GM21447 (cell line): ENCODE data around the gene KCTD15.

Source experiments
- ATAC-seq: cut with Tn5 transposase; IDR thresholded peaks from one replicate; pipeline ENCODE4 v1.9.1; 2021; ENCODE audit not compliant: unreplicated experiment

Gene KCTD15

GRCh38 chr19:33771384-33772101, 25.1 kb upstream of the KCTD15 start:
- ATAC-seq = no peak

DNA sequence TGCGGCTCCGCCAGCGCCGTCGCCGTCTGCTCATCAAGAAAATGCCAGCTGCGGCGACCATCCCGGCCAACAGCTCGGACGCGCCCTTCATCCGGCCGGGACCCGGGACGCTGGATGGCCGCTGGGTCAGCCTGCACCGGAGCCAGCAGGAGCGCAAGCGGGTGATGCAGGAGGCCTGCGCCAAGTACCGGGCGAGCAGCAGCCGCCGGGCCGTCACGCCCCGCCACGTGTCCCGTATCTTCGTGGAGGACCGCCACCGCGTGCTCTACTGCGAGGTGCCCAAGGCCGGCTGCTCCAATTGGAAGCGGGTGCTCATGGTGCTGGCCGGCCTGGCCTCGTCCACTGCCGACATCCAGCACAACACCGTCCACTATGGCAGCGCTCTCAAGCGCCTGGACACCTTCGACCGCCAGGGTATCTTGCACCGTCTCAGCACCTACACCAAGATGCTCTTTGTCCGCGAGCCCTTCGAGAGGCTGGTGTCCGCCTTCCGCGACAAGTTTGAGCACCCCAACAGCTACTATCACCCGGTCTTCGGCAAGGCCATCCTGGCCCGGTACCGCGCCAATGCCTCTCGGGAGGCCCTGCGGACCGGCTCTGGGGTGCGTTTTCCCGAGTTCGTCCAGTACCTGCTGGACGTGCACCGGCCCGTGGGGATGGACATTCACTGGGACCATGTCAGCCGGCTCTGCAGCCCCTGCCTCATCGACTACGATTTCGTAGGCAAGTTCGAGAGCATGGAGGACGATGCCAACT, 24.4 kb upstream of the KCTD15 start:
- no peak for ATAC-seq

DNA sequence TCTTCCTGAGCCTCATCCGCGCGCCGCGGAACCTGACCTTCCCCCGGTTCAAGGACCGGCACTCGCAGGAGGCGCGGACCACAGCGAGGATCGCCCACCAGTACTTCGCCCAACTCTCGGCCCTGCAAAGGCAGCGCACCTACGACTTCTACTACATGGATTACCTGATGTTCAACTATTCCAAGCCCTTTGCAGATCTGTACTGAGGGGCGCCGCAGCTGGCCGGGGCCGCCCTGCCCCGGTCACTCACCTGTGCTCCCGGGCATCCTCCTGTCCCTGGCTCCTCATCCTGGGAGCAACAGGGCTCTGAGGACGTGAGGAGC, 23.9 kb upstream of the KCTD15 start:
- ATAC-seq = no peak

GRCh38 chr19:33773704-33774624, 22.7 kb upstream of the KCTD15 start:
- no peak for ATAC-seq

GRCh38 chr19:33774751-33775150, 21.9 kb upstream of the KCTD15 start:
- no peak for ATAC-seq

- ATAC-seq = no peak
These were observed 20.8 kb upstream of the KCTD15 start for GRCh38 chr19:33775731-33776487.

DNA sequence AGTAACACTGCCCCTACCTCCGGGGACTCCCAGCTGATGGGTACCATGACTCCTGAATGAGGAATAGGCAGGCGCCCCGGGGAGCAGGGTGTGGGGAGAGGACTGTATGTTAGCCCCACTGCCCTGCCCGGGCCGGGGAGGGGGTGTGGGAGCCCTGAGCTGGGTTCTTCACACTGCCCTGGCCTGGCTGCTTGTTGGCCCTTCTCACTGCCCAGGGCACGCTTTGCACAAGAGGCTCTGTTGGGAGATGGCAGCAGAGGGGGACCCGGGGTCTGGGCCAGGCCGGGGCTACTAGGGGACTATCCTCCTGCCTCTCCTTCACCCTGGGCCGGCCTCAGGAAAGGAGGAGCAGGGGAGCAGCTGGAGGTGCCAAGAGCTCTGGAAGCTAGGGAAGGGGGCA, 19.3 kb upstream of the KCTD15 start:
- no peak for ATAC-seq

GRCh38 chr19:33777753-33778088, 18.9 kb upstream of the KCTD15 start:
- no peak for ATAC-seq

DNA sequence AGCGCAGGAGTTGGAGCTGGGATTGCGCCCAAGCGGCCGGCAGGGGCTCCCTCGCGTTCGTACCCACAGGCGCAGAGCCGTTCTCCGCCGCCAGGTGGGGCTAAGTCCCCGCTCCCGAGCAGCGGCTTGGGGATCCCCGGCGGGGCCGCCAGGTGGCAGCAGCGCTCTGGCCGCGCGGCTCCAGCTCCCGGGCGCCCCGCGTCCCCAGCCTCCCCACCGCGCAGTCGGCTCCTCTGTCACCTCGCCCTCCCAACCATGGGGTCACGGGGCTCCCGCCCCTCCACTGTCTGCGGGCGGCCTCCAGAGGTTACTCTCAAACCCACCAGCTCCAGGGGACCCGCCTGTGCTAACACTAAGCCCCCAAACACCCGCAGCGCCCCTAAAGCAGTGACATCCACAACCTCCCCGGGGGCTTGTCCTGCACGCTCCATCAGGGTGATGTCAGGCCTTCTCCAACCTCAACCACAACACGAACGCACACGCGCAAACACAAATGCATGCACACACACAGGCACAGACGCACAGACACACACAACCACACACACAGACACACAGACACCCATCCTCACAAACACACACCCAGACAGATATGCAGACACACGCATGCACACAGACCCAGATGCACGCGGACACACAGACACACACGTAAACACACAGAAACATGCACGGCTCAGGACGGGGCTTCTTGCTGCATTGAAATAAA, 18.4 kb upstream of the KCTD15 start:
- ATAC-seq = no peak

DNA sequence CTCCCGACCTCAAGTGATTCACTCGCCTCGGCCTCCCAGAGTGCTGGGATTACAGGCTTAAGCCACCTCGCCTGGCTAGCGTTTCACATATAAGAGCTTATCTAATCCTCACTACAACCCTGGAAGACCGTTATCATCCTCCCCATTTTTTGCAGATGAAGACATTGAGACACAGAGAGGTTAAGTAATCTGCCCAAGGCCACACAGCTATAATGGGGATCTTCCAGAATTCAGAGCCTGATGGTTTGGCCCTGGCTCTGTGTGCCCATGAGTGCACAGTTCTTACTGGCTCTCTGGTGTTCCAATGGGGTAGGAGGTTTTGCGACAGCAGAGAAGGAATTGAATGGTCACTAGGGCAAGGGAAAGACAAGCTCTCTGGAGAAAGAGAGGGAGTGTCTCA, 16.8 kb upstream of the KCTD15 start:
- no peak for ATAC-seq

GRCh38 chr19:33780251-33780650, 16.4 kb upstream of the KCTD15 start:
- ATAC-seq = no peak

GRCh38 chr19:33780746-33781145, 15.9 kb upstream of the KCTD15 start:
- no peak for ATAC-seq

GRCh38 chr19:33781415-33781935, 15.2 kb upstream of the KCTD15 start:
- no peak for ATAC-seq

DNA sequence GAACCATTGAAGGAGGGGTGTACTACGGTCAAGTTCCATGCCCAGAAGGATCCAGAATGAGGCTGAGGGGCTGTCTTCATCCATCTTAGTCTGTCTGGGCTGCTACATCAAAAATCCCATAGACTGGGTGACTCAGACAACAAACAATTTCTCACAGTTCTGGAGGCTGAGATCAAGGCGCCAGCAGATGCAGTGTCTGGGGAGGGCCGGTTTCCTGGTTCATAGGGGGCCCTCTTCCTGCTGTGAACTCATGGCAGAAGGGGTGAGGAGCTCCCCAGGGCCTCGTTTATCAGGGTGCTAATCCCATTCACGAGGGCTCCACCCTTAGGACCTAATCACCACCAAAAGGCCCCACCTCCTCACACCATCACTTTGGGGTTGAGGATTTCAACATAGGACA, 14.7 kb upstream of the KCTD15 start:
- no peak for ATAC-seq

GRCh38 chr19:33784432-33784831, 12.2 kb upstream of the KCTD15 start:
- ATAC-seq = no peak

GRCh38 chr19:33785795-33786194, 10.9 kb upstream of the KCTD15 start:
- no peak for ATAC-seq

DNA sequence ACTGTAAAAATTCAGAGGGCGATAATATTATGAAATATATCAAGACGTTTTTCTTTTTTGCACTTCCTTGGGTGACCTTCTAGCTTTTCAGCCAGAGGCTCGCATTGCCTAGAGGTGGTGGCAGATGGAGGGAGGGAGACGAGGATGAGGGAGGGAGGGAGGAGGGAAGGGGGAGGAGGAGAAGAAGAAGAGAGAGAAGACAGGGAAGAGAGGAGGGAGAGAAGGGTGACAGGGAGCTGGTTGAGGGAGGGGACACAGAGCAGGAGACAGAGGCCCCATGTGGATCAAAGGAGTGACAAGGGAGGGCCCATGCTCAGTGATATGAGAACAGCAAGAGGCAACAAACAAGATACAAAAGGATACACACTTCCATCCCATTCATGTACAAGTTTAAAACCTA, 8.0 kb upstream of the KCTD15 start:
- ATAC-seq = no peak

DNA sequence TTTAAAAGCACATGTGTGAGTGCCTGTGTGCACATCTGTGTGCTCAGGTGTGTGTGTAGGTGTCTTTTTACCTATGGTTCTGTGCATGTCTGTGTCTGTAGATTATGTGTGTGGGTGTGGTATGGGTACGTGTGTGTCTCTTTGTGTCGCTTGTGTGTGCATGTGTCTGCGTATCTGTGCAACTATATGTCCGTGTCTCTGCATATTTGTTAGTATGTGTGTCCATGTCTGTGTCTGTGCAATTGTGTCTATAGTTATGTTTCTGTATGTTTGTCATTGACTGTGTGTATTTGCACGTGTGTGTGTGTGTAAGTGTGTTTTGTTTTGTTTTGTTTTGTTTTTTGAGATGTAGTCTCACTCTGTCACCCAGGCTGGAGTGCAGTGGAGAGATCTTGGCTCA, 7.3 kb upstream of the KCTD15 start:
- no peak for ATAC-seq

- no peak for ATAC-seq
These were observed 1.8 kb upstream of the KCTD15 start for GRCh38 chr19:33794683-33795369.
